GM04503 (cell line): ENCODE results near the gene PANX2.

Experiments used
- DNase-seq: peaks from one replicate; pipeline ENCODE4 v3.0.0-alpha.2; 2012; ENCODE audit warnings: low read depth

The PANX2 gene

DNA sequence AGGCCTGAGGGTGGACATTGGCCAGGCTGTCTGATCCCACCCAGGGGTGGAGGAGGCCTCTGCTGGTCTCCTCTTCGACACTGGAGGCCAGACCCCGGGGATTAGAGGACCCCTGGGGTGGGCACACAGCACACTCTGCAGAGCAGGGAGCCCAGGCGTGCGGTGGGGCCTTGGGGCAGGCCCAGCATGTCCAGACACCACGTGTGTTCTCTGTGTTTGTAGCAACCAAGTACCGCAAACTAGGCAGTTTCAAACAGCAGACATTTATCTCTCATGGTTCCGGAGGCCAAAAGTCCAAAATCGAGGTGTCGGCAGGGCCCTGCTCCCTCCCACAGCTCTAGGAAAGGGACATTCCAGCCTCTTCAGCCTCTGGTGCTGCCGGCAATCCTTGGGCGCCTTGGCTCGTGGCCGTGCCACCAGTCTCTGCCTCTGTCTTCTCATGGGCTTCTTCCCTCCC is 1.5 kb downstream of the PANX2 start:
- no peak for DNase-seq

GRCh38 chr22:50173311-50173982 is 2.9 kb downstream of the PANX2 start:
- DNase-seq, result no peak

- DNase-seq, result no peak
Measured at GRCh38 chr22:50173983-50174355, 3.4 kb downstream of the PANX2 start.

DNA sequence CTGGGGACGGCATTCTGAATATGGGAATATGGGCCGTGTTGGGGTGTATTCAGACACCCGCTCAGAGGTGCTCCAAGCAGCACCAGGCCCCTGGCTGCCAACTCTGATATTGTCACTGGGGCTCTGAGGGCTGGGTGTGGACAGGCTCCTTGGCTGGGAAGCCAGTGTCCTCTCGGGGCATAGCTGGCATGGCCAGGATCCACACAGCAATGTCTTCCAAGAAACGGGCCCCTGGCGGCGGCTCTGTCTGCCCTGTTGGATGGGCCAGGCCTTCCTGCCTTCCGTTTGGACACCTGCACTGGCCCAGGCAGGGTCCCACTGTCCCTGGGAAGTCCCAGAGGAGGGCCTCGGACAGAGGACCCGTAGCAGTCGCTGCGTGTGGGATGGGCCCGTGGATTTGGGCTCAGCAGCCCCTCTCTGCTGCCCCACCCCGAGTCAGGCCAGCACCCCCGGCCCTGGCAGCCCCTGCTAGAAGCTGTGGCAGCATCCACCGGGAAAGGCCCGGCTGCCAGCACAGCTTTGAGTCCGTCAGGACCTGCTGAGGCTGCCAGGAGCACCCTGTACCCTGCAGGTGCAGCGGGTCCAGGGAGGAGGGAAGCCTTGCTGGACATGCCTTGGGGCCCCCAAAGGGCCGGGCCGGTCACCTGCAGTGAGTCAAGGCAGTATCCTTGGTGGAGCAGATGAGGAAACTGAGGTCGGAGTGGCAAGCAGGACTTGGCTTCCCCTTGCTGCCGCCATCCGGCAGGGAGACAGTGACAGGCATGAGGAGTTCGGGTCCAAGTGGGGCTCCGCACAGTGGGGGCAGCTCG is 4.1 kb downstream of the PANX2 start:
- DNase-seq, result no peak

- no peak for DNase-seq
Measured at GRCh38 chr22:50175191-50175461, 4.6 kb downstream of the PANX2 start.

GRCh38 chr22:50175921-50176849 is 5.7 kb downstream of the PANX2 start:
- DNase-seq, result no peak

DNA sequence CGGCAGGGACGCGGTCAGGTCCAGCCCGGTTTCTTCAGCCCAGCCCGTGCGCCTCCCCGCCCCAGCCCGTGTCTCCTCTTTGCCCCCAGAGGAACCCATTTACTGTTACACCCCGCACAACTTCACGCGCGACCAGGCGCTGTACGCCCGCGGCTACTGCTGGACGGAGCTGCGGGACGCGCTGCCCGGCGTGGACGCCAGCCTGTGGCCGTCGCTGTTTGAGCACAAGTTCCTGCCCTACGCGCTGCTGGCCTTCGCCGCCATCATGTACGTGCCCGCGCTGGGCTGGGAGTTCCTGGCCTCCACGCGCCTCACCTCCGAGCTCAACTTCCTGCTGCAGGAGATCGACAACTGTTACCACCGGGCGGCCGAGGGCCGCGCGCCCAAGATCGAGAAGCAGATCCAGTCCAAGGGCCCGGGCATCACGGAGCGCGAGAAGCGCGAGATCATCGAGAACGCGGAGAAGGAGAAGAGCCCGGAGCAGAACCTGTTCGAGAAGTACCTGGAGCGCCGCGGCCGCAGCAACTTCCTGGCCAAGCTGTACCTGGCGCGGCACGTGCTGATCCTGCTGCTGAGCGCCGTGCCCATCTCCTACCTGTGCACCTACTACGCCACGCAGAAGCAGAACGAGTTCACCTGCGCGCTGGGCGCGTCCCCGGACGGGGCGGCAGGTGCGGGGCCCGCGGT is 6.5 kb downstream of the PANX2 start:
- no peak for DNase-seq

GRCh38 chr22:50177537-50178470 is 7.3 kb downstream of the PANX2 start:
- DNase-seq, result no peak

DNA sequence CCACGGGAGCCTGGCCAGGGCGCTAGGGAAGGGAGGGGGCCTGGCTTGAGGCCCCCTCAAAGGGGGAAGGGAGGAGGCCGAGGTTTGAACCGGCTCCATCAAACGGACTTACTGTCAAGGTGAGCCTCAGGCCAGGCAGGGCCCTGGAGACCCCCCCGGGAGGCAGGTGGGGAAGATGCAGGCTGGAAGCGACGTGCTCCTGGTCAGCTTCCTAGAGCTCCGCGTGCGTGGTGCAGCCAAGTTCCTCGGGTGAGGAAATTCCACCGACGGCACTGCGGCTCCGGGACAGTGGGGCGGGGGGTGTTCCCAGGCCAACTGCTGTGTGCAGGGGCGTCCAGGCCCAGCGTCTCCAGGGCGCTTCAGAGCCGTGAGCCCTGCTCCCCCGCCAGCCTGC is 7.9 kb downstream of the PANX2 start:
- no peak for DNase-seq

DNA sequence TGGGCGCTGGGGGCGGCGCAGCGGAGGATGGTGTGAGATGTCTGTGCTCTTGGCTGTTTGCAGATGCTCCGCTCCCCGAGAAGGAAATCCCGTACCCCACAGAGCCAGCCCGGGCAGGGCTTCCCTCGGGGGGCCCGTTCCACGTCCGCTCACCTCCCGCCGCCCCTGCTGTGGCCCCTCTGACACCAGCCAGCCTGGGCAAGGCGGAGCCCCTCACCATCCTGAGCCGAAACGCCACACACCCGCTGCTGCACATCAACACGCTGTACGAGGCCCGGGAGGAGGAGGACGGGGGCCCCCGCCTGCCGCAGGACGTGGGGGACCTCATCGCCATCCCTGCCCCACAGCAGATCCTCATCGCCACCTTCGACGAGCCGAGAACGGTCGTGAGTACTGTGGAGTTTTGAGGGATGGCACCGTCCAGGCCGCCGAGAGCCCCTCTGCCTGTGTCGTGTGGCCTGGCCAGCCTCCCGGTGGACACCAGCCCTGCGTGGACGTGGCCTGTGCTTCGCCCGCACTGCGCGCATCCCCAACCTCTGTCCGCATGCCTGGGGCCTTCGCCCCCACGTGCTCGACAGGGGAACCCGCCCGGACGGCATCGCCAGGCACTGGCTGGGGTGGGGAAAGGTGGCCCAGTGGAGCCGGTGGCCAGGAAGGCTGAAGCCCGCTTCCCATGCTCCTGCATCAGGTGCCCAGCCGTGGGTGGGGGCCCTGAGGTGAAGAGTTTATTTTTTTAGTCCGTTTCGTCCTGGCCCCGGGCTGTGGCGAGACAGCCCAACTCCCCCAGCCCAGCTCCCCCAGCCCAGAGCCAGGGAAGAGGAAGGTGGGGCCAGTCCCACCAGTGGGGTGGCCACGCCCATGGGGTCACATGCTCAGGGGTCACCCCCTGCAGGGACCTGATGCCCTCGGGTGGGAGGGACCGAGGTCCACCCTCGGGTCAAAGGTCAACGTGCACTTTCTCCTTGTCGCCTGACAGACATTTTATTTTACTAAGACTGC is 8.6 kb downstream of the PANX2 start:
- DNase-seq, result no peak

DNA sequence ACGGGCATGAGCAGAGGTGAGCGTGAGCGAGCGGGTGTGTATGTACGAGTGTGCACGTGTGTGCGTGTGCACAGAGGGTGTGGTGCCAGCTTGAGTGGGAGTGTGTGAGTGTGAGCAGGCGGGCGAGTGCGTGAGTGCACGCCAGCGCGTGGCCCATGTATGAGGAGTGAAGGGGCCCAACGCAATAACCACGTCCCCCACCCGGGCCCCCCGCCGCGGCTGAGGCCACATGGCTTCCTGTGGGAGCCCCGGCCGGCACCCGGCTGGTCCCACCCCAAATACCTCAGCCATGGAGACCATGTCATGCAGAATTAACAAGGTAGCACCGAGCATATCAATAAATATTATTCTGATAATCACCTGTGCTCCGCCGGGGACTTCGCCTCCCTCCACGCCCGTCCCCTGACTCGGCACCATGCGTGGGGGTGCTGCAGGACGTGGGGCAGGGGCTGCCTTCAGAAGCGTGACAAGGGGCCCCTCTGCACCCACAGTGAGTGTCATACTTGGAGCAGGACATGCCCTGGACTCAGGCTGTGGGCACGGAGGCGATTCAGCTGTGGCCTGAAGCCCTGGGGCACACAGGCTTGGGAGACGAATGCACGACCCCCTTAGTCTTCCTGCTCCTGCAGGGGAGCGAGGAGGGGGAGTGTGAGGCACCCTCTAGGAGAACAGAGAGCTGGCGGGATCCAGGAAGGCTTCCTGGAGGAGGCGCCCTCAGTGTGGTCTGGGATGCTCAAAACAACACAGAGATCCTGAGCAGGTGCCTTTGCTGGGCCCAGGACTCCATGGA is 9.6 kb downstream of the PANX2 start:
- DNase-seq, result no peak

DNA sequence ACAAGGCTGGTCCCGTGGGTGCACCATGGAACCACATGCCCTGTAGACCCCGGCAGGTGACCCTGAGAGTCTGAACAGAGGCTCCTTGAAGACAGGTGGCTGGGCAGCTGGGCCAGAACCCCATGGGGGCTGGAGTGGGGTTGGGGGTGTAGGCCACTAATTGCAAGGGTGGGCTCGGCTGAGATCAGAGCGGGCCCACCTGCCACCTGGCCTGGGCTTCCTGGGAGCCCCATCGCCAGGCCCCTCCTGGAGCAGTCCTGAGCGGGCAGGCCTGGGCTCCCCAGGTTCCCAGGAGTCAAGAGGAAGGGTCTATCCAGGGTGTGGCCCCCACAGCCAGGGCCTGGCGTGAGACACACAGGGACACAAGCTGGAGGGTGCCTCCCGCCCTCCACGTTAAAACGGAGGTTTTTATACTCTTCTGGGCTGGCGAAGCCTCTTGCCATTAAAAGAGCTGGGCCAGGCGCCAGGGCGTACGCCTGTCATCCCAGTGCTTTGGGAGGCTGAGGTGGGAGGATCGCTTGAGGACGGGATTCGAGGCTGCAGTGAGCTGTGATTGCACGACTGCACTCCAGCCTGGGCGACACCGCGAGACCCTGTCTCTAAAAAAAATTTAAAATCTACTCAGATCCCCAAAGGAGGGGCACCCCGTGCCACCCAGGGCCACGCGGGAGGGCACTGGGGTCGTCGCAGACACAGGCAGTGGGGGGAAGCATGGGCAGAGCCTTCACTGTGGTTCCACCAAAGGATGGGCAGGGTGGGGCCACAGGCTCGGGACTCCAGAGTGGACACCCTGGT is 10.4 kb downstream of the PANX2 start:
- no peak for DNase-seq

DNA sequence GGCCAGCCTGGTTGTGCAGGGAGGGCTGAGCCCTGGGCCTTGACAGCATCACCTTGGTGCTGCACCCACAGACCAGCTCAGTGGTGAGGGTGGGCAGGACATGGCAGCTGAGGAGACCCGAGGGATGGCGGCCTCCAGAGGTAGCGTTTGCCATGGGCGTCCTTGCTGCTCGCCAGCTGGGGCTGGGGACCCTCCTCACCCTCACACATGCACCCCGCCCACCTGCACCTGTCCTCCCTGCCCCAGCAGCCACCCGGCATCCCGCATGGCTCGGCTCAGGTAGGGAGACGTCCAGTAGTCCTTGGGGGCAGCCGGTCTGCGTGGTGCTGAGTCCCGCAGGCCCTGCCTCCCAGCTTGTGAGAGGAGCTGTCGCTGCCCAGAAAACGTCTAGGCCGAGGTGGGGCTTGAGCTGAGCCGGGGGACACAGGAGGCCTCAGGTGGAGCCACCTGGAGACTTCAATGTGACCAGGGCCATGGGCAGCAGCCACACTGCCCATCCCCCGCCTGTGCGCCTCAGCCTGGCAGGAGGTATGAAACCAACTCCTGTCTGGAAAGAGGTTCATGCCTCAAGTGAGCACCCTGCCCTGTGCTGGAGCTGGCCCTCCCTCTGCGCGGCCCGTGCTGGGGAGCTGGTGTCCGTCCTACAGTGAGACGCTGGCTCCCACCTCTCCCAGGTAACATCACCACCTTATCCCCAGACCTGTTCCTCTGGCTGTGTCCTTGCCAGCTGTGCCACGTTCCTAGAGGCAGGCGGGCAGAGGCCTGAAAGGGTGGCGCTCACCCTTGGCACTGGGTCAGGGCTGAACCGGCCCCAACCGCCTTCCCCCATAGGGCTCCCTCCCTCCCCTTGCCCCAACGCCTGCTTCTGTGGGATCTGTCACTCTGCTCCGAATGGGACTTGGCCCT is 11.9 kb downstream of the PANX2 start:
- DNase-seq, result no peak

DNA sequence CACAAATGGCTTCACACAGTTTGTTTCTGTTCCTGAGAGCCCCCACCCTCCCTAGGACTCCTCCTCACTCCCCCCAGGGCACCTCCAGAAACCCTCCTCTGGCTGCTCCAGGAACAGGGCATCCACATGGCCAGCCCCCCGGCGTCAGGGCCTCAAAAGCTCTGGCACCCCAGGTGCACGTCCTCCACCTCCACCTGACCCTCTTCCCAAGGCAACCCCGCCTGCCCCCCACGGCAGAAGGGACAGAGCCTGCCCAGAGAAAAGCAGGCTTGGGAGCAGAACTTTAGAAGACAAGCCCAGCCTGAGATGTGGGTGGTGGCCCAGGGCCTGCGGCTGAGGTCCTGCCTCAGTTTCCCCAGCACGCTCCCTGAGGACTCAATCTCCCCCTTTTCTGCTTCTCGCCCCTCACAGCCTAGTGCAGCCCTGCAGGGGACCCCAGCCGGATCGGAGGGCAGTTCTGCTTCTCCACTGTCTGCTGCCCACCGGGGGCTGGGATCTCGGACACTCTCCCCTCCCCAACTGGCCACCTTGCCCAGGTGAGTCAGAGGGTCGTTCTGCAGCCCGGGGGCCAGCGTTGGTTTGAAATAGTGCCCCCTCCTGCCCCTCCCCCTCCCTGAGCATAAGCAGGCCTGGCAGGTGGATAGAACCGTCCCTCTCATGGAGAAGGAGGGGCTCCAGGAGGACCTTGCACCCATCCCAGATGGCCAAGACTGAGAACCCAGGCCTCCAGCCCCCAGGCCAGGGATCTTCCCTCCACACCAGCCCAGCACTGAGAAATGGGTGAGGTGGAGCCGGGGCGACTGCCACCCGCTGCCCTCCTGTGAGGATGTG is 12.8 kb downstream of the PANX2 start:
- DNase-seq, result no peak

- no peak for DNase-seq
Measured at GRCh38 chr22:50184004-50184901, 13.7 kb downstream of the PANX2 start.
